Stimulated activated CD8-positive, alpha-beta memory T cell treated with anti-CD3 and anti-CD28 coated beads, Interleukin-2, amount 100 ng/mL, for 1 hour (primary cell): ENCODE measurements around the gene SUPT20HL1.
"Not testable (repeated sequence)": the region's sequence is repeated elsewhere in the genome, so short reads cannot be mapped to it uniquely, and the experiment has no call there.

Source experiments
- DNase-seq, 2 donors: peaks; one replicate each; pipeline ENCODE4 v3.0.0-alpha.2; 2020; ENCODE audit warnings: low read depth in 2 of 2

The SUPT20HL1 gene

DNA sequence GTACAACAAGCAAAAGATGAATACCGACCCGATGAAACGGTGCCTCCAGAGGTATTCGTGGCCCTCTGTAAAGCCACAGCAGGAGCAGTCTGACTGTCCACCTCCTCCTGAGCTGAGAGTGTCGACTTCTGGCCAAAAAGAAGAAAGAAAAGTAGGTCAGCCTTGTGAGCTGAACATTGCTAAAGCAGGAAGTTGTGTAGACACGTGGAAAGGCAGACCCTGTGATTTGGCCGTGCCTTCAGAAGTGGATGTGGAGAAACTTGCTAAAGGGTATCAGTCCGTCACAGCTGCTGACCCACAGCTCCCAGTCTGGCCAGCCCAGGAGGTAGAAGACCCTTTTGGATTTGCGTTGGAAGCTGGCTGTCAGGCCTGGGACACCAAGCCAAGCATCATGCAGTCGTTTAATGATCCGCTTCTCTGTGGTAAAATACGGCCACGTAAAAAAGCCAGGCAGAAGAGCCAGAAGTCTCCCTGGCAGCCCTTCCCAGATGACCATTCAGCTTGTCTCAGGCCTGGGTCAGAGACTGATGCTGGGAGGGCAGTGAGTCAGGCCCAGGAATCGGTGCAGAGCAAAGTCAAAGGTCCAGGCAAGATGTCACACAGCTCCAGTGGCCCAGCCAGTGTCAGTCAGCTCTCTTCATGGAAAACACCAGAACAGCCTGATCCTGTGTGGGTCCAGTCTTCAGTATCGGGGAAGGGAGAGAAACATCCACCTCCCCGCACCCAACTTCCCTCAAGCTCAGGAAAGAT, 3.2 kb downstream of the SUPT20HL1 start:
- DNase-seq = not testable (repeated sequence)

DNA sequence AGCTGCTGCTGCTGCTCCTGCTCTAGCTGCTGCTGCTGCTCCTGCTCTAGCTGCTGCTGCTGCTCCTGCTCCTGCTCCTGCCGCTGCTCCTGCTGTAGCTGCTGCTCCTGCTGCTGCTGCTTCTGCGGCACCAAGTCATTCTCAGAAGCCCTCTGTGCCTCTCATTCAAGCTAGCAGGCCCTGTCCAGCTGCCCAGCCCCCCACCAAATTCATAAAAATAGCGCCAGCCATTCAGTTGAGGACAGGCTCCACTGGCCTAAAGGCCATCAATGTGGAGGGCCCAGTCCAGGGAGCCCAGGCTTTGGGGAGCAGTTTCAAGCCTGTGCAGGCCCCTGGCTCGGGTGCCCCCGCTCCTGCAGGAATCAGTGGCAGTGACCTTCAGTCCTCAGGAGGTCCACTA, 3.9 kb downstream of the SUPT20HL1 start:
- DNase-seq = no peak

DNA sequence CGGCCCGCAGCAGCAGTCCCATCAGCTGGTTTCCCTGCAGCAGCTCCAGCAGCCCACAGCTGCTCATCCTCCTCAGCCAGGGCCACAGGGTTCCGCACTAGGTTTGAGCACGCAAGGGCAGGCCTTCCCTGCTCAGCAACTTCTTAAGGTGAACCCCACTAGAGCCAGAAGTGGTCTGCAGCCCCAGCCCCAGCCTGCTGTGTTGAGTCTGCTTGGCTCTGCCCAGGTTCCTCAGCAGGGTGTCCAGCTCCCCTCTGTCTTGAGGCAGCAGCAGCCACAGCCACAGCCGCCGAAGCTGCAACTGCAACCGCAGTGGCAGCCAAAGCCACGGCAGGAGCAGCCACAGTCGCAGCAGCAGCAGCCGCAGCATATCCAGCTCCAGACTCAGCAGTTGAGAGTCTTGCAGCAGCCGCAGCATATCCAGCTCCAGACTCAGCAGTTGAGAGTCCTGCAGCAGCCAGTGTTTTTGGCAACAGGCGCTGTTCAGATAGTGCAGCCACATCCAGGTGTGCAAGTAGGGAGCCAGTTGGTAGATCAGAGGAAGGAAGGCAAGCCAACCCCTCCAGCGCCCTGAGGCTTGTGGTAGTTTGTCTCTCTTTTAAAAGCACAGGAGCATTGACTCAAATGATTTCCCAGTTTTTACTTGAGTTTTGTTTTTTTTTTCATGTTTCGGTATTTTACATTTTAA, 4.6 kb downstream of the SUPT20HL1 start:
- DNase-seq = no peak

DNA sequence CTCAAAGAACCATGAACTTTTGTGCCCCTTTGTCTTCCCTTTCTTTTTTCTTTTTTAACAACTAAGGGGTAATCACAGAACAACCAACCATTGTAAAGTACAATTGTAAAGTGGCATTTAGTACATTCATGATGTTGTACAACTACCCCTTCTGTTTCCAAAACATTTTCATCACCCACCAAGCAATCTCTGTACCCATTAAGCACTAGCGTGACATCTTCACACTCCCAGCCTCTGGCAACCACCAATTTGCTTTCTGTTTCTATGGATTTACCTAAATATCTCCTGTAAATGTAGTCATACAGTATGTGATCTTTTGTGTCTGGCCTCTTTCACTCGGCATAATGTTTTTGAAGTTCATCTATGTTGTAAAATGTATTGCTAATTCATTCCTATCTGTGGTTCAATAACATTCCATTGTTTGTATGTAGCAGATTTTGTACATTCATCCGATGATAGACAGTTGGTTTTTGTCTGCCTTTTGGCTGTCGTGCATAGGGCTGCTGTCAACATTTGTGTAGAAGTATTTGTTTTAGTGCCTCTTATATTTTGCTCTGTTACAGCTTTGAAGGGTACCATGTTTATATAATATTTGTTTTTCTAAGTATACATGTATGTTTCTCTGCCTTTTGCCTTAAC, 6.4 kb downstream of the SUPT20HL1 start:
- DNase-seq = not testable (repeated sequence)

DNA sequence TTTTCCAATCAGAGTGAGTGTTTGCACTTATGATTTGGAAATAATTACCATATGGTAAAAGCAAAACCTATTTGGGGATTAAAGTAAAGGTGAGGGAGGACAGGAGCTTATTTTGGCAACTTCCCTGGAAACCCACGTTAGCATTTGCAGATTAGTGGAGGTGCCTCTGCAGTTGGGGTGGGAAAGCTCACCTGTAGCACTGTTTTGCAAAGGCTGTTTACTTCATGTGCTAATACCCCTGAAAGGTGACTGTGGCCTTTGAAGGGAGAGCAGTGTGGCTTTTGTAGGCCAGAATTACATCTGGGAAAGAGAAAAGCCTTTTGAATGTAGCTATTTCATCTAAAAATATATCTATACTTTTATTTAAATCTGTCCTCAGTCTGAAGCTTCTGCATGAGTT, 9.4 kb downstream of the SUPT20HL1 start:
- DNase-seq = no peak

DNA sequence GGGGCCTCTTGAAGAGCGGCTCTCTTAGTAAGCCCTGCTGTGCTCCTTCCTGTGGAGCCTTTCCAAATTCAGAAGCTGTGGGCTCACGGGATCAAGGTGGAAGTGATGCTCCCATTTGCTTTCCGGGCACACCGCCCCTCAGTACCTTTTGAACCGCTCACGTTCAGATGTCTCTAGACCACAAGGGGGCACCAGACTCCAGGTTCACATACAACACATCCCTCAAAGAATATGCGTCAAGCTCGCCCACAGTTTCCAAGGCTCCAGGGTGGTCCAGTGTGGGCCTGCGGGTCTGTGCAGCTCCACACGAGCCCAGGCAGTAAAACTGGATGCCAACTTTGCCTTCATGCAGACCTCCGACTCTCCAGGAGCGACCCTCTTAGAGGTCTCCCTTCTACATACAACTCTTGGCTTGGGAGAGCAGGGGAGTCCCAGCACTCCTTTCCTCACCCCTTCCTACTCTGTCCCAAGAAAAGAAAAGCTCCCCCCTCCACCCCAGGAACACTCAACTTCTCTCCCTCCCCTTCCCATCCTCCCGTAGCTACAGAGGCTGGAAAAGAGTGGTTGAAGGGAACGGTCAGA, 11.0 kb downstream of the SUPT20HL1 start:
- peak; percentile 13 to 21 for DNase-seq

DNA sequence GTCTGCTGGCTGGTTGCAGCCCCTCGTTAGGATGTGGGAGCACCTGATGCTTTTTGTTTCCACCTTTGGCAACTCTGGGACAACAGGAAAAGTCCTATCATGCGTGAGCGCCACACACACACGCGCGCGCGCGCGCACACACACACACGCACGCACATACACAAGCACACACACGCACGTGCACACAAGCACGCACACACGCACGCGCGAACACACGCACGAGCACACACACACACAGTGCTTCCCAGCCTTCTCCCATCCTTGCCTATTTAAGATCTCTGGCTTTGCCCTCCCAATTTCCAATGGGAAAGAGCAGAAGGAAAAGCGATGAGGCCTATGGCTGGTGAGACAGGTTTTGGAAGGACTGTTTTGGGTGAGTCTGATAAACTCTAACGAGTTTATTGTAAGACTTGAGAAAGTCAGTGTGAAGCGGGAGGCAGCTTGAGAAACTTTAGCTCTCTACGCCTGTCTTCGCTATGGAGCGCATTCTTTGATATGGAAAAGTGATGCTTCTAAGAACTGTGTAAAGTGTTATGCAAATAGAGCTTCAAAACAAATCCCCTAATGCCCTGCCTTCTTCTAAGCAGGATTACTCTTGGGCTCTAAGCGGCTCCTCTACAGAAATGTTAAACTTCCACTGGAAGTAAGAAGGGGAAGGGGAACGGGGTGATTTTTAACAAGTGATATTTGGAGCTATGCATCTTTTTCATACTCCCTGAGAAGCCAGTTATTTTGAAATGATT, 11.8 kb downstream of the SUPT20HL1 start:
- DNase-seq = no peak

DNA sequence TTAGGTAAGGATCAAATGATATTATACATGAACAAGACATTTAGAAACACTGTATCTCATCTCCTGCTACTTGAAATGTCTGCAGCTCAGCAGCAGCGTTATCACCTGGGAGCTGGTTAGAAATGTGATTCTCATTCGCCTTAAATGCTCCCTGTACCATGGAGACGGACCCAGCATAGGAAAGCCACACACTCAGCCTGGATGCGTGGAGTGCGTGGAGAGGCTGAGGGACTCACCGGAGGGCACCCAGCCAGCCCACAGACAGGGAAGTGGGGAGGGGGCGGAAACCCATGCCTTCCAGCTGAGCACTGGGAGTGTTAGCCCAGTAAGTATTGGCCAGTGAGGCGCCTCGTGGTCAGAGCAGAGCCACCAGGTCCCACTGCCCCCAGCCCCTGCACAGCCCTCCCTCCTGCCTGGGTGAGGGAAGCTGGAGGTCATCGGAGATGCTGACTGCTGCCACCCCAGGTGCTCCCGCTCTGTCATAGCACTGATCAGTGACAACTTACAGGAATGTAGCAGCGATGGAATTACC, 15.2 kb downstream of the SUPT20HL1 start:
- DNase-seq = no peak

DNA sequence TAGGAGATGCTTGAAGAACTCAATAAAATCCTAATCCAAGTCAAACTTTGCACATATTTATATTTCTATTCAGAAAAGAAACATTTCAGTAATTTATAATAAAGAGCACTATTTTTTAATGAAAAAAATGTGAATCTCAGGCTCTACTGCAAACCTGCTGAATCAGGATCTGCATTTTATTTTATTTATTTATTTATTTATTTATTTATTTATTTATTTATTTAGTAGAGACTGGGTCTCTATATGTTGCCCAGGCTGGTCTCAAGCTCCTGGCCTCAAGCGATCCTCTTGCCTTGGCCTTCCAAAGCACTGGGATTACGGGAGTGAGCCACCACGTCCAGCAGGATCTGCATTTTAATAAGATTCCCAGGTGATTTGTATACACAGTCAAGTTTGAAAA, 16.0 kb downstream of the SUPT20HL1 start:
- DNase-seq = no peak

DNA sequence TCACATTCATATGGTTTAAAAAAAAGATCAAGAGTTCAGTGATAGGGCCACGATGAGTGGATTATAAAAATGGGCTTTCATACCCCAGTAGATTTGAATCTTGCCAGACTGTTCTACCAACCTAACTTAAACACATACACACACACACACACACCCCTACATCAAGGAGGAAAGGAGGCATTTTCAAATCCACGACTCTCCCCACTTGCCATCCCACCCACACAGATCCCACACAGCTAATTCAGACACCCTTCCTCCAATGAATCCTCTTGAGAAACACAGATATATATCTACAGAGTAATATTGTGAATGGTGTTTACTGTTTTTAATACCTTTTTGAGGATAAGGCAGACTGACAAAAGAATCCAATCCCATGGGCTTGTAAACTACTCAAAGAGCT, 16.8 kb downstream of the SUPT20HL1 start:
- DNase-seq = no peak

DNA sequence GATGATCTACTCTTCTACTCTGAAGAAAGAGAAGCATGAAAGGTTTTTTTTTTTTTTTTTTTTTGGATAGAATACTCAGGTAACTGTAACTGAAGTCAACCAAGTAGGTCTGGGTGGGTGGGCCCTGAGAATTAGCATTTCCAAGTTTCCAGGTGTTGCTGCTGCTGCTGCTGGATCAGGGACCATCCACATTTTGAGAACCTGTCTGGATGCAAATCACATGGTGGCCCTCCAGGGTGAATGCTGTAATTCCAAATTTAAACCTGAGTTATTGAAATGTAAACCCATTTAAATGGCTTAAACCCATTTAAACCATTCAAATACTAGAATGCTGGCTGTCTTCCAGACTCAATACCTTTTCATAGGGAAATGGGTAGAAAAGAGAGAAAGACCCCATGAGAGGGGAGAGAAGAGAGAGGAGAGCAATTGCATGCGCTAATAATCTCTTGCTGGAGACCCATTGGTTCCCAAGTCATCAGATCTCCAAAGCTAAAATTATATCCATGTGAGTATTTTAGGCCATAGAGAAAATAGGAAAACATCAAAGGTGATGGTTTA, 17.6 kb downstream of the SUPT20HL1 start:
- no peak for DNase-seq

DNA sequence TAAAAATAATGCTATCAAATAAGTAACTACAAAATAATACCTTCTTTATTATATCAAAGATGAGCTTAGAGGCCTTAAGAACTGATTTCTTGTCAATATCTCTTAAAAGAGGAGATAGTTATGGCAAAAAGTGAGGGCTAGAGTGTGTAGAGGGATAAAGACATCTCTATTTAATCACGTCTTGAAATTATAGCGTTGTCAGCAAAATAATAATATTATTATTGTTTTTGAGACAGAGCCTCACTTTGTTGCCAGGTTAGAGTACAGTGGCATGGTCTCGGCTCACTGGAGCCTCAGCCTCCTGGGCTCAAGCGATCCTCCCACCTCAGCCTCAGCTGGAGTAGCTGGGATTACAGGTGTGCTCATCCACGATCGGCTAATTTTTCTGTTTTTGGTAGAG, 18.3 kb downstream of the SUPT20HL1 start:
- DNase-seq = no peak

DNA sequence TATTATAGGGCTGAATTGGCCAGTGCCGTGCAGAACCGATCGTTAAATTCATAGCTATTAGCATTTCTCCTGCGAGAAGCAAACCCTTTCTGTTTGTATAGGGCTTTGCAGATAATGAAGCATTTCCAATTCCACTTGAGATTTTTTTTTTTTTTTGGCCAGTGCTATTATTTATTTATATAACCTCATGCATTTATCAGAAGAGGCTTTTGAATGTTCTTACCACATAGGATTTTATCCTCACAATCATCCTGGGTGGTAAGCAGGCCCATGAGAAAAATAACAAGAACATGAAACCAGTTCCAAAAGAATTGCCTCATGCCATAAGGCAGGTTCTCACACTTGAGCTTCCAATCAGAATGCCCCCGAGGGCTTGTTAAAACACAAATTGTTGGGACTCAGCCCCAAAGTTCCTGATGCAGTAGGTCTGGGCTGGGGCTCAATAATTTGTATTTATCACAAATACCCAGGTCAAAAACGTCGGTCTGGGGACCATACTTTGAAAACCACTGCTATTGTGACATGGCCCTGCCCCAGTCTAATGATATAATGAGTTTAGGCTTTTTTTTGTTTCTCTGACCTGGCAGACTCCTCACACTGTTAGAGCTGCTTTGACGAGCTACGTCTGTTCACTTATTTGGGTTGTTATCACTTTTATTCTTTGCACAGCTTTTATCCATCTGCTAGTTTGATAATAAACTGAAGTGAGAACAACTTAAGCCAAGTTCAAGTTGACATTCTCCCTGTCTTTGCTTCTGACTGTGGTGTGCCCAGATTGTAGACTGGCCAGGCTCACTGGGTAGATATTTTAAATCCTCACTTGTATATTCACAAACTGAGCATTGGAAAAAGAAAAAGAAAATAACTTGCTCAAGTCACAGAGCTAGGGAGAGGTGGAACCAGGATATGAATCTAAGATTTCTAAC, 20.1 kb downstream of the SUPT20HL1 start:
- no peak for DNase-seq

DNA sequence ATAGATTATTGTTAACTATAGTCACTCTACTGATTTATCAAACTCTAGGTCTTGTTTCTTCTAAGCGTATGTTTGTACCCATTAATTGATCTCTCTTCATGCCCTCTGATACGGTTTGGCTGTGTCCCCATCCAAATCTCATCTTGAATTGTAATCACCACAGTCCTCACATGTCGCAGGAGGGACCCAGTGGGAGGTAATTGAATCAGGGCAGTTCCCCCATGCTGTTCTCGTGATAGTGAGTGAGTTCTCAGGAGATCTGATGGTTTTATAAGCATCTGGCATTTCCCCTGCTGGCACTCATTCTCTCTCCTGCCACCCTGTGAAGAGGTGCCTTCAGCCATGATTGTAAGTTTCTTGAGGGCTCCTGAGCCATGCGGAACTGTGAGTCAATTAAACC, 21.9 kb downstream of the SUPT20HL1 start:
- not testable (repeated sequence) for DNase-seq

DNA sequence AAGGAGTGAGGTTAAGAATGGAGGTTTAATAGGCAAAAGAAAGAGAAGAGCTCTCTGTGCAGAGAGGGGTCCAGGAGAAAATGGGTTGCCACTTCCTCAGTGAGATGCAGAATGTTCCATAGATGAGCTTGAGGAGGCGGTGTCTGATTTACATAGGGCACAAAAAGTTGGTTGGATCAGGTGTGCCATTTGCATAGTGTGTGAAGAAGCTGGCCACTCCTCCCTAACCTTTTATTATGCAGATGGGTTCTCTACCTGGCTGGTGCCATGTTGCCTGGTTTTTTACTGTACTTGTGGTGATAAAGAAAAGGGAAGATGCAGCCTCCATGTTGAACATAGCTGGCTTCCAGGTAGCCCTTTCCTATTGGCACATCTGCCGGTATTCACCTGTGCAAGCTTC, 27.3 kb downstream of the SUPT20HL1 start:
- DNase-seq = no peak

DNA sequence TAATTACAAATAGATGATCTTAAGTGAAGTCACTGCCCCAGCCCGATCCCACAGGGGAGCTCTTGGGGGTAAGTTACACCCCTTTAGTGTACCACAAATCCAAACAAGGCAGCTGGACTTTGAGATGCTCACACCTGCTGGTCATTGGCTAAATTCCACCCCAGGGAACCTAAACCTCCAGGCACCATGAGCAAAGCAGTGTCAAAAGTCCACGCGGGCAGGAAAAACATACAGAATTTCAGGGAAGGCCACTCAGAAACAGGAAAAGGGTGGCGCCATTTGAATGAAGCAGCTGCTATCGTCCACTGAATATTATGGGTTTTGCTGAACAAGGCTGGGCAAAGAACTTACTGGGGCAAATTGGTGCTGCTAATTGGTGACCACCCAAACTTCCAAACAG, 30.9 kb downstream of the SUPT20HL1 start:
- no peak for DNase-seq

DNA sequence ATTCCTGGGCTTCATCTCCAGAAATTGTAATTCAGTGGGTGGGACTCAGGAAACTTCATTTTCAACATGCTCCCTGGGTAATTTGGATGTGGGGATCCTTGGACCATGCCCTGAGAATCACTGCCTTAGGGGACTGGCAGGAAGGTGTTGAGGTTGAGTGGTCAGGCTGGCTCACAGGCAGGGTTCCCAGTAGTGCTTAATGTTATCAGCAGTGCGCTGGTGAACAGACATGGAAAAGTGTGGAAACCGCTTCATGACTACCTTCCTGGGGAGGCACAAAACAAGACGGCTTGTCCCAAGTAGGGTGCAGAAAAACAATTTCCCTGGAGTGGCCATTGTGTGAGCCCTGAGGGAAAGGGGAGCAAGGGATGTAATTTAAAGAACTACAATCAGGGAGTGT, 31.4 kb downstream of the SUPT20HL1 start:
- no peak for DNase-seq

DNA sequence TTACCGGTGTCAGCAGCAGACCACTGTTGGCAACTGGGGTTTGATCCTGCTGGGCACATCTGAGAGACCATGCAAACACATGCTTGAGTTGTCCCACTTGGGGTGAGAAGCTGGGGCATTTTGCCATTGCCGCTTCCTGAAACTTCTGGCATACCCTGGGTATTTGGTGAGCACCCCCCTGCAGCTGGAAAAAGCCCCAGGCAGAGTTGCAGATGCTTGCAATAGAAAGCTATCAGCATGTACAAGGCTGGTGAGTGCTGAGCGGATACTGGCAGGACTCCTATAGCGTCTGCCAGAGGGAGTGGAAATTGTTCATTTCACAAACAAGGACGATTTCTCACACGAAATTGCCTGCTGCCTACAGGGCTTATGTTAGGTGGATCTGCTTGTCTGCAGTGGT, 32.3 kb downstream of the SUPT20HL1 start:
- DNase-seq = no peak

DNA sequence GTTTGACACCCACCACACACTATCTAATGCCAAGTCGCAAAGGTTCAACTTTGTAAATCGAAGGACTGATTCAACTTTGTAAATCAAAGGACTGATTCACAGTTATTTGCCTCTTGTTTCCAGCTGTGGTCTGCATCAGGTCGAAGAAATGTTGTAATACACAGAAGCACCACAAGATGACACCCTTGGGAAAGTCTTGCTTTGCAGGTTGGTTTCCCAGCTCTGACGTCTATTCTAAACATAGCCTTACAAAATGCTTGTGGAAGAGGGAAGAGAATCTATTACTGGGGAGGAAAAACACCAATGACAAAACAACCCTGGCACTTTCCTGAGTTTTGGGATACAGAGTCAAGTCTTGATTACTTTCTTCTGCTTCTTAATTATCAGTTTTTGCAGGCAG, 35.3 kb downstream of the SUPT20HL1 start:
- DNase-seq = peak in 1 of 2 donors; percentile 1

DNA sequence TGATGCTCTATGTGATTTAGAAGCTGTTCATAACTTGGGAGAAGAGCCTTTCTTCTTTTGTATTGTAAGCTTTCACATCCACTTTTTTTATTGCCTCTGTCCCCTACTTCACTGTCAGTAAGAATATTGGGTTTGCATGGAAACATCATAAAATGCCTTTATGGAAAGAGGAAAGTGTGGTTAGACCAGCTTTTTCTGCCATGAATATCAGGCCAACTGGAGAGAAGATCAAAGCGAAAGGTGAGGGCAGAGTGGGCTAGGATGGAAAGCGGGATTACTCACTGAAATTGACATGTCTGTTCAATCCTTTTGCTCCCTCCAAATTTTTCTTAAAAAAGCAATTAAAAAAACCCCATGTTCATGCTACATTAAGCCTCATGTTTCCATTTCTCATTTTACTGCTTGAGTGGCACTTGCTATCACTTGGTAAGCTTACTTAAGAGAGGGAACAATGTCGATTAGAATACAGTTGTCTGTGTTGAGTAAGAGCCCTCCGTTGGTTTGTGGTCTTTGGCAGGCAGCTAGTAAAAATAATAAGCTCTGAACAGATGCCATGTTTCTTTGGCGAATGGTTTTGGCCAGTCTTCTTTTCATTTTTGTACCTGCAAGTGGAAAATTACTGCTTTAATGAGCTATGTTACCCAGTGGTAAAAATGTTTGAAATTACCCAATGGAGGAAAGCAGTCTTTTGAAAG, 35.9 kb downstream of the SUPT20HL1 start:
- no peak for DNase-seq
